HEK293 (cell line): ENCODE data around the gene EBF3.

Experiments used
- YY1 ChIP-seq: fragments of 450-650 bp; formaldehyde crosslinking; IDR thresholded peaks from 2 replicates; pipeline ENCODE4 v1.5.1; 2018; ENCODE audit warnings: missing biosample characterization, missing genetic modification characterization
- ZNF391 ChIP-seq: fragments of 450-650 bp; formaldehyde crosslinking; IDR thresholded peaks from 2 replicates; pipeline ENCODE4 v1.5.1; 2016; ENCODE audit warnings: low read depth, missing biosample characterization, missing genetic modification characterization, borderline replicate concordance
- ZNF510 ChIP-seq: fragments of 450-650 bp; formaldehyde crosslinking; IDR thresholded peaks from 2 replicates; pipeline ENCODE4 v1.5.1; 2018; ENCODE audit warnings: mild to moderate bottlenecking, missing genetic modification characterization, missing biosample characterization; ENCODE audit not compliant: insufficient replicate concordance
- ZNF843 ChIP-seq: fragments of 450-650 bp; formaldehyde crosslinking; IDR thresholded peaks from 2 replicates; pipeline ENCODE4 v1.5.1; 2016; ENCODE audit warnings: missing biosample characterization, missing genetic modification characterization
- TF ChIP-seq, protein P1 (sequence below): fragments of 450-650 bp; formaldehyde crosslinking; IDR thresholded peaks from 2 replicates; pipeline ENCODE4 v1.5.1; 2016; ENCODE audit warnings: missing biosample characterization, missing genetic modification characterization

DNA sequence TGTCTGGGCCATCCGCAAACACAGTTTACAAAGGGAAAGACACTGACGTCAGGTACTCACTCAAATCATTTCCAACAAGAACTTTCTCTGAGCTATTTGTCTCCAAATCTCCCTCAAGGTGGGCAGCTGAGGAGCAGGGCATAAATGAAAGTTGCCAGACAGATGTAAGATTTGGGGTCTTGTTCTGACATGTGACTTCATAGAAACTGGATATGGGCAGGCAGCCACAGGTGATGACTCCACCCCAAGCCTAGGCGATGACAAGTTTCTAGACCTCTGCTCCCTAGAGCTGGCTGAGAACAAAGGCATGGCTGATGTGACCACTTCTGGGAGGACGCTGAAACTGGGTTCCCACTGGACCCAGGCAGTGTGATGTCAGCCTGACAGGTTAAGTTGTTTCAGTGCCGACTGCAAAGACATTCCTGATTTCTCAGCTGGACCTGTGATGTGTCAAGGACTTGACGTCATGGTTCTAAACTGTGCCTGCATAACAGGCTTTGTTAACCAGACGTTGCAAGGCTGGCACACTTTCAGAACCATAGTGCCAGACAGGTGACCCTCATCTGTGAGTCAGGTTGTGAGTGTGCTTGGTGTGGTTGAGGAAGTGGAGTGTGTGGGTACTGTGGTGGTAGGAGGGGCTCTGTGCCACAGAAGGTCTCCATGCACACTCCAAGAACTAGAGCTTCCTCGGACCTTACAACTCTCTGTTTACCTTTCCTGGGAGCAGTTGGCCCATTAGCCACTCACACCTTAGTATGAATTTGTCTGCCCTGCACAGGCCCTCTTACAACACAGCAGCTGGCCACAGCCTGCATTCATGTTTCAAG lies 39.9 kb upstream of the EBF3 start:
- TF ChIP-seq ZNF510 (tag by site-specific recombination): no peak
- TF ChIP-seq YY1: no peak
- no peak for TF ChIP-seq ZNF843 (tag by site-specific recombination)
- TF ChIP-seq, protein P1, sequence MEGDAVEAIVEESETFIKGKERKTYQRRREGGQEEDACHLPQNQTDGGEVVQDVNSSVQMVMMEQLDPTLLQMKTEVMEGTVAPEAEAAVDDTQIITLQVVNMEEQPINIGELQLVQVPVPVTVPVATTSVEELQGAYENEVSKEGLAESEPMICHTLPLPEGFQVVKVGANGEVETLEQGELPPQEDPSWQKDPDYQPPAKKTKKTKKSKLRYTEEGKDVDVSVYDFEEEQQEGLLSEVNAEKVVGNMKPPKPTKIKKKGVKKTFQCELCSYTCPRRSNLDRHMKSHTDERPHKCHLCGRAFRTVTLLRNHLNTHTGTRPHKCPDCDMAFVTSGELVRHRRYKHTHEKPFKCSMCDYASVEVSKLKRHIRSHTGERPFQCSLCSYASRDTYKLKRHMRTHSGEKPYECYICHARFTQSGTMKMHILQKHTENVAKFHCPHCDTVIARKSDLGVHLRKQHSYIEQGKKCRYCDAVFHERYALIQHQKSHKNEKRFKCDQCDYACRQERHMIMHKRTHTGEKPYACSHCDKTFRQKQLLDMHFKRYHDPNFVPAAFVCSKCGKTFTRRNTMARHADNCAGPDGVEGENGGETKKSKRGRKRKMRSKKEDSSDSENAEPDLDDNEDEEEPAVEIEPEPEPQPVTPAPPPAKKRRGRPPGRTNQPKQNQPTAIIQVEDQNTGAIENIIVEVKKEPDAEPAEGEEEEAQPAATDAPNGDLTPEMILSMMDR (tag by site-specific recombination): no peak
- TF ChIP-seq ZNF391: no peak
